ENCODE data around the gene COX20.

DNA sequence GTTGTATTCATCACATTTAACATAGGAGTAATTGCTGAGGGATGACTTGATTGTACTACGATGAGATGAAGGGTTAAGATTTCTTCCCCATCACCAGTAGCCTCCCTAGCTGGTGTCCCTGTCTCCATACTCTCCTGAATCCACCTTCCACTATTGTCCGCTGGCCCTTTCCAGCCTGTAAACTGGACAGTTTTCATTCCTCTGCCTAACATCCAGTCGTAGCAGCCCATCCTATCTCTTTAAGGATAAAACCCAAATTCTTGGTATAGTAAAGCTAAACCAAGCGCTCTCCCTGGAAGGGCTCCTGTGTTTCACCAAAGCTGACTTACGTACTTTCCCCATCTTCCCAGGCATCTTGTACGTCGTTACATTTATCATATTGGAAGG is 670 bp downstream of the COX20 start:
- TF ChIP-seq, protein P1, sequence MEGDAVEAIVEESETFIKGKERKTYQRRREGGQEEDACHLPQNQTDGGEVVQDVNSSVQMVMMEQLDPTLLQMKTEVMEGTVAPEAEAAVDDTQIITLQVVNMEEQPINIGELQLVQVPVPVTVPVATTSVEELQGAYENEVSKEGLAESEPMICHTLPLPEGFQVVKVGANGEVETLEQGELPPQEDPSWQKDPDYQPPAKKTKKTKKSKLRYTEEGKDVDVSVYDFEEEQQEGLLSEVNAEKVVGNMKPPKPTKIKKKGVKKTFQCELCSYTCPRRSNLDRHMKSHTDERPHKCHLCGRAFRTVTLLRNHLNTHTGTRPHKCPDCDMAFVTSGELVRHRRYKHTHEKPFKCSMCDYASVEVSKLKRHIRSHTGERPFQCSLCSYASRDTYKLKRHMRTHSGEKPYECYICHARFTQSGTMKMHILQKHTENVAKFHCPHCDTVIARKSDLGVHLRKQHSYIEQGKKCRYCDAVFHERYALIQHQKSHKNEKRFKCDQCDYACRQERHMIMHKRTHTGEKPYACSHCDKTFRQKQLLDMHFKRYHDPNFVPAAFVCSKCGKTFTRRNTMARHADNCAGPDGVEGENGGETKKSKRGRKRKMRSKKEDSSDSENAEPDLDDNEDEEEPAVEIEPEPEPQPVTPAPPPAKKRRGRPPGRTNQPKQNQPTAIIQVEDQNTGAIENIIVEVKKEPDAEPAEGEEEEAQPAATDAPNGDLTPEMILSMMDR (conservative IDR thresholded peaks at IDR 0.05): no peak
- TF ChIP-seq ZFX (IDR thresholded peaks at IDR 0.05): no peak
